Stimulated activated CD8-positive, alpha-beta memory T cell treated with anti-CD3 and anti-CD28 coated beads, Interleukin-7, amount 100 ng/mL, for 24 hours (primary cell): ENCODE results near the gene SNUPN.
"Not testable (repeated sequence)": the region's sequence is repeated elsewhere in the genome, so short reads cannot be mapped to it uniquely, and the experiment has no call there.

Experiments
- DNase-seq: peaks from one replicate; pipeline ENCODE4 v3.0.0-alpha.2; 2020; ENCODE audit warnings: low read depth

The SNUPN gene

GRCh38 chr15:75583701-75584100, 41.8 kb downstream of the SNUPN start:
- DNase-seq: no peak

DNA sequence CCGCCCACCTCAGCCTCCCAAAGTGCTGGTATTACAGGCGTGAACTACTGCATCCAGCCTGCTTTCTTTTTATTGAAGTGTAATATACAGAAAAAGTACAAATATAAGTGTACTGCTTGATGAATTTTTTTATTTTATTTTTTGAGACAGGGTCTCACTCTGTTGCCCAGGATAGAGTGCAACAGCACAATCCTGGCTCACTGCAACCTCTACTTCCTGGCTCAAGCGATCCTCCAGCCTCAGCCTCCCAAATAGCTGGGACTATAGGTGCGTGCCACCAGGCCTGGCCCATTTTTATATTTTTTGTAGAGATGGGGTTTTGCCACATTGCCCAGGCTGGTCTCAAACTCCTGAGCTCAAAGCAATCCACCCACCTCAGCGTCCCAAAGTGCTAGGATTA, 42.6 kb downstream of the SNUPN start:
- DNase-seq: not testable (repeated sequence)

DNA sequence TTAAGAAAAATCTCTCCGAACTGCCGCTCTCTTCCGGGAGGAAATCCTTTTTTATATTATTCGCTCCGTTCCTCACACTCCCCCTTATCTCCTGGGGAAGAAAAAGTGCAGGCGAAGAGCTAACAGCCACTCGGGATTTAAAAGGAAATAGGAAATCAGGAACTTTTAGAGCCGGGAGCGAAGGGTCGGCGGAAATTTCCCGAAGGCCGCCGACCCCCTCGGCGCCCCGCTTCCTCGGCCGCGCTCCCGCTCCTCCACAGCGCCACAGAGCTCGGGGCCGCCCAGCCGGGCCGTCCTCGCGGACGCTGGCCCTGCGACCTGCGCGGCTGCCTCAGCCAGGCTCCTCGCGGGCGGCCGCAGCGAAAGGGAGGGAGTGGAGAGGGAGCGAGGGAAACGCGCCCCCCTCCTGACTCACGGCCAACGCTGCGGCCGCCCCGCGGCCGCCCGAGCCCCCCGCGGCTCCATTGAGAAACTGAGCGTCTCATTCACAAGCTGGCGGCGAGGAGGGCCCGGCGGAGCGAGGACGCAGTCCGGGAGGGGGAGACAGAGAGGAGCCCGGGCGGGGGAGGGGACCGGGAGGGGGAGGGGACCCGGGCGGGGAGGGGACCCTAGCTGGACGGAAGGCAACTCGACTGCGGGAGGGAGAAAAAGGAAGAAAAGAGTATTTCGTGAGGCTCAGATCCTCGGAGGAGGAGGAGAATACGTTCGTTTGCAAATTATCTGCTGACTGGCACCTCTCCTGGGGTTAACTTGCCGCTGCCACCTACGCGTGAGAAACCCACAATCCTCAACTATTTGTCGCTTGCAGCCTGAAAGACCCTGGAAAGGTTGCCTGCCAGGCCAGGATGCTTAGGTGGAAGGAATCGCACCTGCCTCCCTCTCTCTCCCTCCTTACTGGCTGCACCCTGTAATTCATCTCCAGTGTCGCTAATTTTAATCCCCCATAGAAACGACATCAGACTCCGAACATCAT, 46.3 kb downstream of the SNUPN start, which contains the start of gene PTPN9:
PTPN9 (minus strand) TSS at position 368 of the 973 bp plus-strand sequence. CDS start 539 bp downstream, outside the sequence.
- peak; percentile 47 for DNase-seq

GRCh38 chr15:75578173-75578947, 47.2 kb downstream of the SNUPN start:
- DNase-seq: no peak

DNA sequence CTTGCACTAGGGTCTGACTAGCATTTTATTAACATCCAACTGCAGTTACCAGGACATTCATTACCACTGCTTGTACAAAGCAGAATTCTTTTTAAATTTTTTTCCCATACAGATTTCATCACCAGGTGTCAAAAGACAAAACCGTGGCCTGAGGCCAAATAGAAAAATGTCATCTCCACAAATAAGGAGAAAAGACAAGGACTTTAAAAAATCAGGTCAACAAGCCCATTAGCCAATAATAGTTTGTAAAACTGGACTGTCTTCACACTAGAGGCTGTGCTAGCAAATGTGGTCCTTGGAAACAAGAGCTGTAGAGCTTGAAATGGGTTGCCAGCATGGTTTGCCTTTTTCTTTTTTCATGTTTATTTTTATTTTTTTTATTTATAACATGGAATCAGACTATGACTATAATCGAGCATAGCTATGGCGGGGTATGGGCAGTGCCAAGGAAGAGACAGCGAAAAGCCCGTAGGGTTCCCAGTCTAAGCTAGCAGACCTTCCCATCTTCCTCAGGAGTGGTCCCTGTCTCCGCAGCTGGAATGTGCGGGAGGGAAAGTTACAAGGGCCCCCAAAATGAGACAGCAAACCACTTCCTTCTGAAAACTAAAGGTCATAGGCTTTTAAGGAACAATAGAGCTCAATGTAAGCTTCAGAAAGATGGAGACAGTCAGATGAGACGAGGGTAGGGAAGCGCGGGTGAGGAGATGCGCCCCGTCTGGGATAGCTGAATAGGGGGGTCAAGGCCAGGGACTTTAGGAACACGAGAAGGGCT, 47.9 kb downstream of the SNUPN start:
- DNase-seq: no peak

- DNase-seq: no peak
These were observed 51.7 kb downstream of the SNUPN start for GRCh38 chr15:75573648-75574384.

DNA sequence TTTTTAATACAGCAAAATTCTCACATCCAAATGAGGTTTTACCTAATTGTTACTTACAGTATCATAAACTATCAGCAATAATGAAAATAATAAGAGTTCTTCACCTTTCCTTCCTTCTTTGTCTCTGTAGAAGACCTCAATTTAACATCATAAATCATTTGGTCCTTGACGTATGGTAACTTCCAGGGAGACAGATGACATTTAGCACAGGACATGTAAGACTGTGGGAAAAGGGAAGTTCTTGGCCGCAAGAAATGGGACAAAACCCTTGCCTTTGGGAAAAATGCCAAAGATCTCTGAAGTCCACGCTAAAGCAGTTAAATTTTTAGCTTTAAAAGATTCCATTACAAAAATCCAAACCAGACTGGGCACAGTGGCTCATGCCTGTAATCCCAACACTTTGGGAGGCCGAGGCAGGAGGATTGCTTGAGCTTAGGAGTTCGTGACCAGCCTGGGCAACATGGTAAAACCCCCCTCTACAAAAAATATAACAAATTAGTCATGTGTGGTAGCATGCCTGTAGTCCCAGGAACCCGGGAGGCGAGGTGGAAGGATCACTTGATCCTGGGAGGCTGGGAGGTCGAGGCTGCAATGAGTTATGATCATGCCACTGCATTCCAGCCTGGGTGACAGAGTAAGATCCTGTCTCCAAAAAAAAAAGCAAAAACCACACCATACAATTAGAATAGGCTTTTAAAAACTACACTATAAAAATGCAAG, 55.2 kb downstream of the SNUPN start:
- no peak for DNase-seq

- DNase-seq: no peak
These were observed 60.2 kb downstream of the SNUPN start for GRCh38 chr15:75565062-75565970.

GRCh38 chr15:75561888-75562287, 63.6 kb downstream of the SNUPN start:
- no peak for DNase-seq

DNA sequence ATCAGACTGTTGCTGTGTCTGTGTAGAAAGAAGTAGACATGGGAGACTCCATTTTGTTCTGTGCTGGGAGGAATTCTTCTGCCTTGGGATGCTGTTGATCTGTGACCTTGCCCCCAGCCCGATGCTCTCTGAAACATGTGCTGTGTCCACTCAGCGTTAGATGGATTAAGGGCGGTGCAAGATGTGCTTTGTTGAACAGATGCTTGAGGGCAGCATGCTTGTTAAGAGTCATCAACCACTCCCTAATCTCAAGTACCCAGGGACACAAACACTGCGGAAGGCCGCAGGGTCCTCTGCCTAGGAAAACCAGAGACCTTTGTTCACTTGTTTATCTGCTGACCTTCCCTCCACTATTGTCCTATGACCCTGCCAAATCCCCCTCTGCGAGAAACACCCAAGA, 66.2 kb downstream of the SNUPN start:
- DNase-seq: not testable (repeated sequence)

- not testable (repeated sequence) for DNase-seq
These were observed 66.6 kb downstream of the SNUPN start for GRCh38 chr15:75558955-75559354.

DNA sequence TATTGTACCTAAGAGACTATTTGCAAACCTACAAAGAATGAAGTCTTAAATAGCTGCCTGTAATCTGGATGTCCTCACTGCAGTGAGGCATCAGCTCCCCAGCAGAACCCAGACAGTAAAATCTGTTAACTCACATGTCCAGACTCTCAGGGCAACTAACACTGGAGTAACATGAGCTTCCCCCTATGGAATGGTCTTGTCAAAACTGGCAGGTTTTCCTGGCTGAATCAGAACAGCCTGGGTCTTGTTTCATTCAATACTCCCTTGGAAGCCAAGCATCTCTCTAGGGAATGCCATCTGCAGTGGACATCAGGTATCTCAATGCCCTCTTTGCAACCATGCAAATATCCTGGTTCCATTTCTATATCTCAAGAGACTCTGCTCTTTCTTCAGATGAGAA, 70.8 kb downstream of the SNUPN start:
- no peak for DNase-seq

- no peak for DNase-seq
These were observed 71.9 kb downstream of the SNUPN start for GRCh38 chr15:75553659-75554058.

DNA sequence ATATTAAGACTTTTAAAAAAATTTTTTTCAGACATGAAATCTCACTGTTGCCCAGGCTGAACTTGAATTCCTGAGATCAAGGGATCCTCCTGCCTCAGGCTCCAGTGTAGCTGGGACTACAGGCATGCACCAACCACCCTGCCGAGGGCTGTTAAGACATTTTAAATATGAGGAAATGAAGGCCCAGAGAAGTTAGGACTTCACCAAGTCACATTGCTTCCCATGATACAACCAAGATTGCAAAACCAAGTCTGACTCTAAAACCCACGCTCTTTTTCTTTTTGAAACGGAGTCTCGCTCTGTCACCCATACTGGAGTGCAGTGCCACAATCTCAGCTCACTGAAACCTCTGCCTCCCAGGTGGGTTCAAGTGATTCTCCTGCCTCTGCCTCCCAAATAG, 74.4 kb downstream of the SNUPN start:
- DNase-seq: no peak
